ENCODE measurements around the gene ARPC4. TPM values are rescaled to one million over a fixed set of nuclear protein-coding genes. Genes with fewer than 3 reads are reported as not detected.

Gene ARPC4
- total and polyA plus RNA-seq, 2 donors (not counting 3 experiments of a cell fraction or from before 2014, with no cell fraction given): 181 to 197 TPM

DNA sequence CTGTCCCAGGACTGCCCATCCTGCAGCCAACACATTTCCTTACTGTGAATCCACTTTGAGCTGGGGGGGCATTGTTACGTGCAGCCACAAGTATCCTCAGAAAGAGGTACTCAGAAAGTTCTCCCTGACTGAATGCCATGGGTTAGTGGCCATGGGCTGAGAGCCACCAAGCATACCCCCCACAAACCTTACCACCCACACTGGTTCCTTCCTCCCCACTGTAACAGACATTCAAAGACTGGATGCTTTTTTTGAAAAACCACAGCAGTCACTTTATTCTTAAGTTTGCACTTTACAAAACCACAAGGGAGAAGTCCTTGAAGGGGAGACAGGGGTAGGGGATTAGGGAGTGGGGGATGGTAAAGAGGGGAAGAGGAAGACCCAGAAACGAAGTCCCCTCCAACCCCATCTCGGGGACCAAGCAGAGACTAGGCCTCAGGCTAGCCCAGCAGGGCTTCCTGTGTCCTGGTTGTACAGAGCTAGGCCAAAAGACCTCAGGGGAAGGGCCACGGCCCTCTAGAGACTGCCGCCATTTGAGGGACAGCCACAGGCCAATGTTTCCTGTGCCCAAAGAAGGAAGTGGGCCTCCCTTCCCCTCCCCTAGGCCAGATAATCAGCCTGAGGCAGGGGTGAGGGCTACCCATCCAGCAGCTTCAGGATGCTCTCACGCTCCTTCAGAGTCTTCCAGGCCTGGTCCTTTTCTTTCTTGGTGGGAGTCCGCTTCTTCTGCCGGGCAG, 13.0 kb upstream of the ARPC4 start:
- CTCF ChIA-PET: interaction anchor here (1.1 kb wide), 1 partner anchor 27 kb away, joined by 3 read pairs; no protein-coding TSS in a partner anchor
- no peaks in the 10 kb centered on the region for H3K4me1 ChIP-seq (ENCODE audit: control insufficient read depth, extremely low read depth, insufficient read depth, low read length)
- no peak overlapping the region for H3K4me2 ChIP-seq (ENCODE audit: insufficient read depth, low read length)
- H2AFZ ChIP-seq (ENCODE audit: low read depth, low read length): no peak overlapping the region
- FAIRE-seq (no peak), DNase-seq (ENCODE audit: low read depth, low spot score) (no peak)
- no peaks in the 10 kb centered on the region for H3K9me3 ChIP-seq (replicated peaks; ENCODE audit: control insufficient read depth, insufficient read depth, low read length)
- dilution Hi-C loops (cut with MboI; ENCODE audit: extremely low pct_ligation_motif_present, low sequenced_read_pairs): no loop called here
- H3K27ac ChIP-seq (ENCODE audit: insufficient read depth, low read depth, low read length): no peak overlapping the region
- no peaks in the 10 kb centered on the region for H4K20me1 ChIP-seq (replicated peaks; ENCODE audit: control insufficient read depth, extremely low read depth, insufficient read depth, low read length)
- no peak overlapping the region for H3K9ac ChIP-seq (replicated peaks; ENCODE audit: extremely low read depth, insufficient read depth, low read length)
- H3K79me2 ChIP-seq (ENCODE audit: control insufficient read depth, insufficient read depth, low read length): no peaks in the 10 kb centered on the region
- POLR2A ChIA-PET: no interaction called here
- H3K27me3 ChIP-seq (ENCODE audit: control insufficient read depth in 2 of 2, insufficient read depth in 2 of 2, low read length in 2 of 2): no peaks in the 10 kb centered on the region
- no peaks in the 10 kb centered on the region for H3K9me1 ChIP-seq (replicated peaks; ENCODE audit: control insufficient read depth, extremely low read depth, insufficient read depth, low read length)
- TF ChIP-seq JUN (IDR thresholded peaks at IDR 0.05; ENCODE audit: borderline replicate concordance, insufficient read depth, insufficient read length, low read depth) (no peak), POLR2A (IDR thresholded peaks at IDR 0.05; ENCODE audit: low read depth, low read length) (no peak), FOS (IDR thresholded peaks at IDR 0.05; ENCODE audit: borderline replicate concordance, insufficient read depth, low read length) (no peak)
- no peak overlapping the region for H3K4me3 ChIP-seq (replicated peaks in 1 of 3; ENCODE audit: insufficient read depth in 1 of 3, low read depth in 1 of 3, low read length in 3 of 3)
- intact Hi-C loops (cut with micrococcal nuclease): no loop called here
- peaks cover 0 to 5% of the 10 kb centered on the region in 2 experiments for H3K36me3 ChIP-seq (ENCODE audit: control insufficient read depth in 2 of 2, extremely low read depth in 1 of 2, insufficient read depth in 2 of 2, low read length in 2 of 2)
- TSS peak; percentile 19 for BruUV-seq (replicated peaks)

DNA sequence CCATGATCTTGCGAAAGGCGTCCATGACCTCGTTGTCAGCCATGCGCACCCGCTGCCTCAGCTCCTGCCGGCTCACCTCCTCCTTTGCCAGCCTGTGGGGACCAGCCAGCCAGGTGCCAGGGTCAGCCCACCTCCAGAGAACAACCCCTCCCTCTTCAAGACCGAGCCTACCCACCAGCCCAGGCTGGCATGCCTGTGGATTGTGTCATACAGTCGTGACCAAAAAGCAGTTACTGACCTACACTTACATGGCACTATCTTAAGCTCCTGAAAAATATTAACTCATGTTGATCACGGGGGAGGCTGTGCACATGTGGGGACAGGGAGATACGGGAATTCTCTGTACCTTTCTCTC, 12.4 kb upstream of the ARPC4 start:
- no TSS peak for BruUV-seq (replicated peaks)
- Histone ChIP-seq H3K36me3 (ENCODE audit: control insufficient read depth in 2 of 2, extremely low read depth in 1 of 2, insufficient read depth in 2 of 2, low read length in 2 of 2) (peaks cover 0 to 5% of the 10 kb centered on the region in 2 experiments), H3K4me3 (replicated peaks in 1 of 3; ENCODE audit: insufficient read depth in 1 of 3, low read depth in 1 of 3, low read length in 3 of 3) (no peak overlapping the region), H4K20me1 (replicated peaks; ENCODE audit: control insufficient read depth, extremely low read depth, insufficient read depth, low read length) (no peaks in the 10 kb centered on the region), H3K4me1 (ENCODE audit: control insufficient read depth, extremely low read depth, insufficient read depth, low read length) (no peaks in the 10 kb centered on the region), H2AFZ (ENCODE audit: low read depth, low read length) (no peak overlapping the region), H3K4me2 (ENCODE audit: insufficient read depth, low read length) (no peak overlapping the region), H3K9me3 (replicated peaks; ENCODE audit: control insufficient read depth, insufficient read depth, low read length) (no peaks in the 10 kb centered on the region), H3K9ac (replicated peaks; ENCODE audit: extremely low read depth, insufficient read depth, low read length) (no peak overlapping the region), H3K27ac (ENCODE audit: insufficient read depth, low read depth, low read length) (no peak overlapping the region), H3K27me3 (ENCODE audit: control insufficient read depth in 2 of 2, insufficient read depth in 2 of 2, low read length in 2 of 2) (no peaks in the 10 kb centered on the region), H3K79me2 (ENCODE audit: control insufficient read depth, insufficient read depth, low read length) (no peaks in the 10 kb centered on the region), H3K9me1 (replicated peaks; ENCODE audit: control insufficient read depth, extremely low read depth, insufficient read depth, low read length) (no peaks in the 10 kb centered on the region)
- TF ChIP-seq FOS (IDR thresholded peaks at IDR 0.05; ENCODE audit: borderline replicate concordance, insufficient read depth, low read length) (no peak), POLR2A (IDR thresholded peaks at IDR 0.05; ENCODE audit: low read depth, low read length) (no peak), POLR2AphosphoS5 (IDR thresholded peaks at IDR 0.05; ENCODE audit: insufficient read depth, low read depth, low read length) (no peak), JUN (IDR thresholded peaks at IDR 0.05; ENCODE audit: borderline replicate concordance, insufficient read depth, insufficient read length, low read depth) (no peak), MYC (IDR thresholded peaks at IDR 0.05; ENCODE audit: low read depth, low read length) (no peak), GATA2 (IDR thresholded peaks at IDR 0.05; ENCODE audit: insufficient read depth, insufficient read length, low read depth, low read length) (no peak), EZH2 (IDR thresholded peaks at IDR 0.05; ENCODE audit: borderline replicate concordance, low read depth, low read length, severe bottlenecking) (no peak)
- TF ChIP-seq, protein P1, sequence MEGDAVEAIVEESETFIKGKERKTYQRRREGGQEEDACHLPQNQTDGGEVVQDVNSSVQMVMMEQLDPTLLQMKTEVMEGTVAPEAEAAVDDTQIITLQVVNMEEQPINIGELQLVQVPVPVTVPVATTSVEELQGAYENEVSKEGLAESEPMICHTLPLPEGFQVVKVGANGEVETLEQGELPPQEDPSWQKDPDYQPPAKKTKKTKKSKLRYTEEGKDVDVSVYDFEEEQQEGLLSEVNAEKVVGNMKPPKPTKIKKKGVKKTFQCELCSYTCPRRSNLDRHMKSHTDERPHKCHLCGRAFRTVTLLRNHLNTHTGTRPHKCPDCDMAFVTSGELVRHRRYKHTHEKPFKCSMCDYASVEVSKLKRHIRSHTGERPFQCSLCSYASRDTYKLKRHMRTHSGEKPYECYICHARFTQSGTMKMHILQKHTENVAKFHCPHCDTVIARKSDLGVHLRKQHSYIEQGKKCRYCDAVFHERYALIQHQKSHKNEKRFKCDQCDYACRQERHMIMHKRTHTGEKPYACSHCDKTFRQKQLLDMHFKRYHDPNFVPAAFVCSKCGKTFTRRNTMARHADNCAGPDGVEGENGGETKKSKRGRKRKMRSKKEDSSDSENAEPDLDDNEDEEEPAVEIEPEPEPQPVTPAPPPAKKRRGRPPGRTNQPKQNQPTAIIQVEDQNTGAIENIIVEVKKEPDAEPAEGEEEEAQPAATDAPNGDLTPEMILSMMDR (IDR thresholded peaks at IDR 0.05; ENCODE audit: extremely low read depth in 1 of 2, insufficient read depth in 1 of 2, low read depth in 1 of 2, low read length in 2 of 2): no peak
- TF ChIP-seq, protein P2, sequence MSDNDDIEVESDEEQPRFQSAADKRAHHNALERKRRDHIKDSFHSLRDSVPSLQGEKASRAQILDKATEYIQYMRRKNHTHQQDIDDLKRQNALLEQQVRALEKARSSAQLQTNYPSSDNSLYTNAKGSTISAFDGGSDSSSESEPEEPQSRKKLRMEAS (IDR thresholded peaks at IDR 0.05; ENCODE audit: insufficient read depth, insufficient read length): no peak
- ChIA-PET CTCF (interaction anchor here (0.6 to 1.1 kb wide), 2 partner anchors 11 to 28 kb away, joined by 3 read pairs; partner anchors contain the start of gene CAMK1), POLR2A (no interaction called here)
- intact Hi-C loops (cut with micrococcal nuclease) (no loop called here), dilution Hi-C loops (cut with MboI; ENCODE audit: extremely low pct_ligation_motif_present, low sequenced_read_pairs) (no loop called here)
- FAIRE-seq (no peak), DNase-seq (ENCODE audit: low read depth, low spot score) (no peak)
